ENCODE results near the gene PRSS56.

Gene PRSS56

DNA sequence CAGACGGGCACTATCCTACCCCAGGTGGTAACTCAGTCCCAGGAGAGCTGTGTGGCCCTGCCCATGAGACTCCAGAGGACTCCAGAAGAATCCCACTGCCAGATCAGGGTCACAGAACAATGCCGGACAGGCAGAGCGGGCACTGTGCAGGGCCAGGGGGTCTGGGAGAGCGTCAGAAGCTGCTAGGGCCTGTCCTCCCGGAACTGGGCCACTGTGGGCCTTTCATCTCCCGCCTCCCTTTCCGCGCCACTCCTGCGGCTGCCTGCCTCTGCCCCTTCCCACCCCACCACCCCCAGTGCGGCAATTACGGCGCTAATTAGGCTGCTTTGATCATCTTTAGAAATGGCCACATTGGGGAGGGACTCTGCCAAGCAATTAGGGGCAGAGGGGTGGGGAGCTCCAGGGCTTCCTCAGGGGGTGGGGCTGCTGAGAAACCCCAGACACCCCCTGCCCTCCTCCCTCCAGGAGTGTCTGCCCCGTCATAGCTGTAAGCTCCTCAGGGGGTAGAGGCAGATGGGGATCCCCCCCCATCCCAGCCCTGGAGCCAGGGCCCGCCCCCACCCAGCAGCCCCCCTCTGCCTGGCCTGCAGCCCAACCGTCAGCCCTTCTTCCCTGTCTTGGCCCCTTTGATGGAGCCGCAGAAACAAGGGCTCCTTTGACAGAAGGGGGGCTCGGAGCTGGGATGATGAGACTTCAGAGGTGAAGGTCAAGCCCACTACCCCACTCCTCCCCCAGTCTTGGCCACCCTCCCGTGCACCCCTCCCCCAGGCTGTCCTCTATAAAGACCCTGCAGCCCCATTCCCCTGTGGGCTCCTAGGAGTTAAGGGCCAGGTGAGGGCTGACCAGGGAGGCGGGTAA lies at the start of gene PRSS56:
TSS of gene PRSS56 (plus strand) at position 808 of the 858 bp plus-strand sequence. CDS start 211 bp downstream, outside the sequence.
- DNase-seq = peak; percentile 16

DNA sequence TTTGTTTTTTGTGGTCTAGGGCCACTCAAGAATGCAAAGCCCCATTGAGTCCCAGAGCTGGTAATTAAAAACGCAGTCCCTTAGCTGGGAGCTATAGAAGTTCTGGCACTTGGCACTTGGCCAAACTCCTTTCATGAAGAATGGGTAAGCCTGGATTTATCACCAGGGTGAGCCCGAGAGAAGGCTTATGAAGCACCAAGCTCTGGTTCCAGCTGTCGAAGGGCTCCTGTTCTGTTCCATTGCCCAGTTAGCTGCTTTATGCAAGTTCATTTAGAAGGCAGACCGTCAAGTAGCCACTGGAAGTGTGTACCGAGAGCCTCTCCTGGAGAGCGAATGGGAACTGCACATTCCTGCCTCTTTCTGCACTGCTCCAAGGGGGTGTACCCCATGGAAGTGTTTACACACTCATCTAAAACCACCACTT lies 46.7 kb upstream of the PRSS56 start:
- DNase-seq = peak; percentile 25

DNA sequence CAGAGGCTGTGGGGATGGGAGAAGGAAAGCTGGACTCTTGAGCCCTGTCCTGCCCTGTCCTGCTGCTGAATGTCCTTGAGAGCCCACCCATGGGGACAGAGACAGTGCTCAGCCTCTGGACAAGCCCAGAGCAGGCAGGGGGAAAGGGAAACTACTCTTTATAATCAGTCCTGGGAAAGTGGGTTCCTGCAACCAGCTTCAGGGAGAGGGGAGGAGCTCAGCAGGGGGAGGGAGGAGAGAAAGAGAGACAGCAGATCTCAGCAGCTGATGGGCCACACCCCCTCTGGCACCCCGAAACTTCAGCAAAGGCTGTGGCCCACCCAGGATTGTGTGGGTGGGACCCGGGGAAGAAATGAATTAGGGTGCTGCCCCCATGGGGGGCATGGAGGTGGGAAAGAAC lies 44.1 kb upstream of the PRSS56 start:
- DNase-seq = no peak

DNA sequence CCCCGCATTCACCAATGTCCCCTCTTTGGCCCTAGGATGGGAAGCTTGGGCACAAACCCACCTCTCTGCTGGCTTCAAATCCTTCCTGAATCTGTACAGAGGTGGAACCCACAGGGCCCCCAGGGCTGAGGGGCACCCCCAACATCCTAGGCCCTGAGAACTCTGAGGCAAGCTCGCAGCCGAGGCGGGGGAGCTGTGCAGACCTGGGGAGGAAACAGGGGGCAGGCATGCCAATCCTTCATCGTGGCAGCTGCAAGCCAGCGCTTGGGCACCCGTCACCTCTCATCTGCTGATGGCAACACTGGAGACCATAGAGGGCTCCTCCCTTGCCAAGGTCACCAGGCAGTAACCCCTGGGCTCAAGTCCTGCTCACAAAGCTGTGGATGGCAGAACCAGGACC lies 43.4 kb upstream of the PRSS56 start:
- no peak for DNase-seq

DNA sequence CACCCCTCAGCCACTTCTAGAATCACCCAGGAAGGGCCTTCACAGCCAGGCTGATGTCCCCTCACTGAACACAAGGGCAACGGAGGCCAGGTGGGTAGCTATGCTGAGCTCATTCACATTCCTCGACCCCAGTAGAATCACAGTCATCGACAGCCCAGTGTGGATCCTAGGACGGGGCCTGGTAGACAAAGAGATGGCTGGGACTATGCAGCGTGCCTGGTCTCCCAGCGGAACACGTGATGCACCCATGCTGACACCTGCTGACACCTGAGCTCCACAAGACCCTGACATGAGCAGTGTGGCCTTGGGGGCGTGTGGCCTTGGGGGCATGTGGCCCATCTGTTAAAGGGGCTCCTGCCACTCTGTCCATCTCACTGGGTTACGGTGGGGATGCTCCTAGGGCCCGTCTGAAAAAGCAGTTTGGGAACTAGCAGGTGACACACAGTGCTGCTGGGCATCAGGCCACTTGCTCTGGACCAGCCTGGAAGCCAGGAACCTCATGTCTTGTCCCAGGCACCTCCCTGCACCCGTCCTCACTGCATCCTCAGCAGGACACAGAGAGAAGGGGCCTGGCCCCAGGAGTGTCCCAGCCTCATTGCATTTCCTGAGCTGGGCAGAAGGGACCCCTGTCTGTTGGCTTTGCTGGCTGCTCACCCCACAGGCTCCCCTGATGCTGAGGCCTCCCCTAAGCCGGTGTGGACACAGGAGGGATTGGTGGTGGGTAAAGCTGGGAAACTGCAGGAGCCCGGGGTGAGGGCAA lies 42.3 kb upstream of the PRSS56 start:
- no peak for DNase-seq

DNA sequence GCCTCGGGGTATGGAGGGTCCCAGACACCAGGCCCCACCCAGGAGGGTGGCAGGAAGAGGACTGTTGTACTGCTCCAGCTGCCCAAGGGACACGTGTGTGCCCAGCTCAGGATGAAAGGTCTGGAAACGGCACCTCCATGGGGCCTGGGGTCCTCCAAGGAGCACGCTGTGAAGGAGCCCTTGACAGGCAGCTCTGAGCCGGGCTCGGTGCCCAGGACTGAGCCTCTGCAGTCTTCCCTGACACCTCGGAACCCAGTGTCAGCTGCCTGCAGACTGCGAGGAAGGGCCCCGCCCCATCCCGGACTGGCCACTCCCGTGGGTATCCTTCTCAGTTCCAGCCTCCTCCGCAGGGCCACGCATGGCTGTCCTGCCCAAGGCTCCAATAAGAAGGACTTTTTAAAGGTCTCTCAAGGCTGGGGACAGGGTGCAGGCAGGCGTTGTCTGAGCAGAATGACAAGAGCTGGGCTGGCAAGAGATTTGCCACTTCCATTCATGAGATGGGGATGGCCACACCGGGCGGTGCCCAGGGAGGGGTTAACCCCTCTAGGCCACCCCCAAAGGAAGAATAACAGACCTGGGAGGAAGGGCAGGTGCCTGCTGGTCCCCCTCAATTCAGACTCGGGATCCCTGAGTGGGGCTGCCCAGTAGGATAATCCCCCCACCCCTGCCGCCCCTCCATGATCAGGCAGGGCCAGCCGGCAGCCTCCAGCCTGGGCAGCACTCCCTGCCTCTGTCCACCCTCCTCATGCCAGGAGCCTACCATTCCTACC lies 41.4 kb upstream of the PRSS56 start:
- no peak for DNase-seq

DNA sequence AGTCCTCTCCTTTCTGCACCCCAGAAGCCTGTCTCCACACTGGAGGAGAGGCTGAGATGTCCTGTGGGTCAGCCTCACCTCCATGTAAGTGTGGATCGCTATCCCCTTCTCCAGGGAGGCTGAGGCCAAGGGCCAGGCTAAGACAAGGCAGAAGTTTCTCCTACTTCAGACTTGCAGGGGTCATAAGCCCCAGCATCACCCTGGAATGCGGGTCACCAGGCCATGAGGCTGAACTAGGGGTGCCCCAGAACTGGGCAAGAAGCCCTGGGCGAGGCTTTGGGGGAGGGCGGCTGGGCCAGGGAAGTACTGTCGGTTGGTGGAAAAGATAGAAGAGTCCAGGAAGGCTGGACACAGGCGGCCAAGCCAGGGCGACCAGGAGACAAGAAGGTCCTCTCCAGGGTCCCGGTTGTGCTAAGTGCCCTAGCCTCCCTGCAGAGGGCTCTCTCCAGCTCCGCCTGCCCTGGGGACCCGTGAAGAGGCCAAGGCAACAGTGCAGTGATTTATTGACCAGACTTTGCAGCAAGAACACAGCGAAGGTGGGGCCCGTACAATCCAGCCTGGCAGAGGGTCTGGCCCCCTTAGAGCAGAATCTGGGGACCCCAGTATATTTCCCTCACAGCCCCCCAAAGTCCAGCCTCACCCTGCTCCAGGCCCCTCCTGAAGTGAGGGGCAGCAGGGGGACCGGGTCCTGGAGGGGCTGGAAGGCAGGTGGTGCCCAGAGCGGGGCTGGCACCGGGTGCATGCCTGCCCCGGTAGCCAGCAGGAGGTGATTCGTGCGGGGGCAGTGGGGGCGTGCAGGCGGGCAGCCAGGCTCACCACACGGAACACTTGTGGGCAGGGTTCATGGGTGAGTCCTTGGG lies 40.6 kb upstream of the PRSS56 start:
- no peak for DNase-seq

DNA sequence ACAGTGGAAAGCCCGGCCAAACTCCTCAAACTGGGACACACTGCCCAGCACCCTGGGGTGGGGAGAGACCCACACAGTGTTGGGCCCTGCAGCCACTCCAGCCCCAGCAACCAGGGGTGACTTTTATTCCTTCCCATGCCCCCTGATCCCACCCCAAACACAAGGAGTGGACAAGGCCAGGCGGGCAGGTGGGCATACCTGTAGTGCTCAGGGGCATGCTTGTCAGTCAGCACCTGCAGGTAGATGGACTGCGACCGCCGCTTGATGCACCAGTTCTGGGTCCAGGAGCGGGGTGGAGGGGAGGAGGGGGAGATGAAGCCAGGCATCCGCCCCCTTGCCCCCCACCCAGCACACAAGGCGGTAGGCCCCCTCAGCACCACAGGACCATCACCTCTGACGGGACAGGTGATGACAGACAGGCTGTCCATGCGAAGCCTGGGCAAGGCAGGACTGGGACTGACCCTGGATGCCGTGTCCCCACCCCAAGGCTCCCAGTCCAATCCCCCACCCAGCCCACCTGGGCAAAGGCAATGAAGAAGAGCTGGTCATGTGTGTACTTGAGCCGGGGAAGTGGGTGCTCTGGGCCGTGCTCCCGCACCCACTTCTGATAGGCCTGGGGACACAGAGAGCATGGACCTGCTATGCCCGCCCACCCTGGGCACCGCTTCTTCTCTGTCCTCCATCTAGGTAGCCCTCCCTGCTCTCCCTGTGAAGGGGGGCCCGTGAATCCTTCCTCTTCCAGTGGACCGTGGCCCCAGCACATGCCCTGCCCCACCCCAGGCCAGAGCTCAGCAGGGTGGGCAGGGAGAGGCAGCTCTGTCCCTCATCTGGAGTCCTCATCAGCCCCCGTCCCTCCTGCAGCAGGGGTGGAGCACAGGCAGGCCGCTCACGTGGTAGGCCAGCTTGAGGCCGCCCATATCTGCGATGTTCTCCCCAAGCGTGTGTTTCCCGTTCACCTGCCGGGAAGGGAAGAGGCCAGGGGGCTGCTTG lies 39.7 kb upstream of the PRSS56 start:
- DNase-seq = no peak

DNA sequence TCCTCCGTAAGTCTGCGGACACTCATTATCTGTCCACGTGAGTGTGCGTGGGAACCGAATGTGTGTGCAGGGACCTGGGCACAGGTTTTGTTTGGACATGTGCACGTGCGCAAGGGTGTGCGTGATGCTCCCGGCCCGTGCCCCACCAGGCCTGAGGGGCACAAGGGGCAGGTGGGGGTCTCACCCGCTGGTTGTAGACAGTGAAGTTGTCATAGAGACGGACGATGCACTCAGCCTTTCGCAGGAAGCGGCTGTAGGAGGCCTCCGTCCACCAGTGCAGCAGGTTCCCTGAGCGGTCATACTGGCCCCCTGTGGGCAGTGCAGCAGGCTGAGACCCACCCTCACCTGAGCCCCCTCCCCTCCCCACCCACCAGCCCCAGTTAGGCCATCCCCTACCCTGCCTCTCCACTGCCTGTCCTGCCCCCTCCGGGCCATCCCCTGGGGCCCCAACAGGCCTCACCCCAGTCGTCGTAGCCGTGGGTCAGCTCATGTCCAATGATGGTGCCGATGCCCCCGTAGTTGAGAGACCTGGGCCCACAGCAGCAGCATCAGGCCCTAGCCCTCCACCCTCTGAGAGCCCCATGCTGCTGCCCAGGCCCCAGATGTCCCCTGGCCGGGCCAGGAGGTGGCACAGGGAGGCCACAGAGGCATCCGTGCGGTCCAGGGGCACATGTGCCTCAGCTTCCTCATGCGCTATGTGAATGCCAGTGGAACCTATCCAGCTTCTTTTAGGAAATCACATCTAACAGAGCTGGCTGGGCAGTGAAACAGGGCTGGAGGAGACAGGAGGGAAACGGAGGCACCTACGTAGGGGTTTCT lies 38.7 kb upstream of the PRSS56 start:
- DNase-seq = no peak

DNA sequence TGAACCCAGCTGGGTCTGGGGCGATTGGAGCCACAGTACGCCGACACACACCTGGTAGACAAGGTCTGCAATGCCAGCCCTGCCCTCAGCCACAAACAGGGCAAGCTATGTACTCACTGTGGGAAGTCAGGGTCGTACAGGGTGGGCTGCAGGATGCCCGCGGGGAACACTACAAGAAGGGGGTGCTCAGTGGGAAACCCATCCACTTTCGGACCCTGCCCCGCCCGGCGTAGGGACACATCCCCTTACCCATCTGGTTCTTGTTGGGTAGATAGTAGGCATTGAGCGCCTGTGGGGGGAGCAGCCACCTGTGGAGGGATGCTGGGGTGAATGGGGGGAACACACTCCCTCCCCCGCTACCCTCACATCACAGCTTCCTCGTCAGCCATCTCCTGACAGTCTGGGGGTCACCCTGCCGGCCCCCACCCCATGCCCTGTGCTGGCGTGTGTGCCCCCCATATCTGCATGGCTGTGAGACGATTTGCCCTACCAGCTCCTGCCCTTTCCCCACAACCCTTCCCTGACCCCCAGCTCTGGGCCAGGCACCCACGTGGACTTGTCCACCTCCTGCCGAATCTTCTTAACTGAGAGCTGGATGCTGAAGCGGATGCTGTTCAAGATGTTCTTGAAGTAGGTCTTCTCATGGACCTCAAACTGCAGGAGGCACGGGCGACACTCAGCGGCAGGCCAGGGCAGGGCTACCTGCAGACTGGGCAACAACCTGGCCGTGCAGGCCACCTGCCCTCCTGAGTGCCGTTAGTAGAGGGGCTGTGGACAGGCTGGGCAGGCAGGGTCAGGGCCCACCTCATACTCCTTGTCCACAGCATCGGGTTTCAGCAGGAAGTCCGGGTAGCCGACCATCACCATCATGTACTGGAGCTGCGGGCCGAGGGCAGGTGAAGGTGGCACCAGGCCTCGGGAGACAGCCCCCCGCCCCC lies 37.6 kb upstream of the PRSS56 start:
- no peak for DNase-seq

DNA sequence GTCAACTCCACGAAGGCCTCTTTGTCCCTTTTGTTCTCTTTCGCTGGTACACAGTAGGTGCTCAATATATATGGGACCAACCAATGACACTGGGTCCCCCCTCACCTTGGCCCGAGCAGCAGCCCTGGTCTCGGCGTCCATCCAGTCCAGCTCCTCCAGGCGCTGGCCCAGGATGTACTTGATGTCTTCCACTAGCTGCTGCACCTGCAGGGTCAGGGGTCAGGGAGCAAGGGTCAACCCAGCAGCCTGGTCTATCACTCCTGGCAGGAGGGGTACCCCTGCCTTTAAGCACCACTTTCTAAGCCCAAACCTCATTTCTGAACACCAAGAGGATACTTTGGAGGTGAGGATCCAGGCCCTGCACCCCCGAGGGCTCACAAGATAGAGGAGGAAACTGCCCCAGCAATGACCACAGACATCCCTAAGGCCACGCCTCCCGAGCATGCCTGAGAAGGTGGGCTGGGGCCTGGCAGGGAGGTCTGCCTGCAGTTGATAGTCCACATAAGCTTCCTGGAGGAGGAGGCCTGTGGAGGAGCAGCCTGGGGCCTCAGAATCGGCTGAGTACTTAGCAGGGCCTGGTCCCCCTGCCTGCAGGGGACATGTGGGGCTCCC lies 36.8 kb upstream of the PRSS56 start:
- no peak for DNase-seq

DNA sequence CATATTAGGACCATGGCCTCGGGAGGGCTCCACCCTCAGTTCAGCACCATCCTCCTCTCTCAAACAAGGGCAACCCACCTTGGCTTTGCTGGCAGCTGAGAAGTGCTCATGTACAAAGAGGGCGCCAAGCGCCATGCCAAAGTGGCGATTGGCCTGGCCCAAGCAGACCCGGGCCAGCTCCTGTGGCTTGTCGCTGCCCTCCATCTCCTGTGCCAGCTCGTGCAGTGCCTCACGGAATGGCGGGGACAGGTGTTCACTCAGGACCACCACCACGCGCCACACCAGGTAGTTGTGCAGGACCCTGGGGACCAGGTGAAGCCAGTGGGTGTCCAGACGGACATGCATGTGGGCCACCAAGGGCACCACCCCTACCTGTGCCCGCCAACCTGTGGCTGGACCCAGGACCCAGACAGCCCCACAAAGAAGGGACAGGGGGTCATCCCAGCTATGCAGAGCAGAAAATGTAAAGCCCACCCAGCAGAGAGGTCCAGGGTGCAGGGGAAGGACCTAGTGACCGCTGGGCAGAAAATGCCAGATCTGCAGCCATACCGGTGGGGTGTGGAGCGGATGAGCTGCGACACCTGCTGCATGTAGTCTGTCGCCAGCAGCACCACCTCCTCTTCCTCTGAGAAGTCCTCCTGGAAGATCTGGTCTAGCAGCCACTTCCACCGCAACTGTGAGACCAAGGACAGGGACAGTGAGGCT lies 36.1 kb upstream of the PRSS56 start:
- DNase-seq = no peak

DNA sequence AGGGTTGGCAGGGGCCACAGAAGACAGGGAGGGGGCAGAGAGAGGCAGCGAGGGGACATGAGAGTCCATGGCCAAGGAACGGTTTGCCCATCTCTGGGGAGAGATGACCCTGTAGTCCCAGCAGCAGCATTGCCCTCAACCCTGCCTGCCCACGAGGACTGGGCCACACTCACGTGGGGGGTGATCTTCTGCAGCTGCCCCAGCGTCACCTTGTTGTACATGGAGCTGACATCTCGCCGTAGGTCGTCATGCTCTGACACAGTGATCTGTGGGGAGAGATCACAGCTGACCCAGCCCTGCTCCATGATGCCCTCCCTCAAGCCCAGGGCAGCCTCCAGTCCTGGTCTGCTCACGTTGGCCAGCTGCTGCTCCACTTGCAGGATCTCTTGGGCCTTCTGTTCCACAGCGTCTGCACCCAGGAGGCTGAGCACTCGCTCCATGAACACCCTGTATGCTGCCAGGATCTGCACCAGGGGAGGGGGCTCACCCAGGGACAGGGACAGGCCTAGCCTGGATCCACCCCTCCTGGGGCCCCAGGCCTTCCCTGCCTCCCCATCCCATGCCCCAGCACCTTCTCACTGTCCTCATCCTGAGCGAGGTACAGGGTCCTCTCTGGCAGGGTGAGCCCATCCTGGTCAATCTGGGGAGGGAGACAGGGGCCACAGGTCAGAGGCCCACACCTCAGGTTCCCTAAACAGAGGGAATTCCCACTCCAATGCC lies 35.4 kb upstream of the PRSS56 start:
- DNase-seq = no peak

DNA sequence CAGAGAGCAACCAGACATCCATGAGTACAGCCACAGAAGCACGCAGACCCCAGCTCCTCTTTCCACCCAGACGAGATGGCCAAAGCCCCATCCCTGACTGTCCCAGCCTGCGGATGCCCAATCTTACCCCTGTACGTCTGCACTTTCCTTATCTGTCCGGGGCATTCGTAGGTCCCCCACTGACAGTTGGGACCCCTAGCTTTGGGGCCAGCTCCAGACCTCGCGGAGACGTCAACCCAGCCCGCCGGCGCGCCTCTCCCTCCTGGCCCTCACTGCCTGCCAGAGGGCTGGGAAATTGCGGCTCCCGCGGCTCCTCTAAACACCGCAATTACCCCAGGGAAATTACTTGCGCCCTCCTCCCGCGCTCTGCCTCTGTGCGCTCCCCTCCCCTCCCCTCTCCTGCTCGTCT lies 34.8 kb upstream of the PRSS56 start:
- DNase-seq = peak; percentile 25

DNA sequence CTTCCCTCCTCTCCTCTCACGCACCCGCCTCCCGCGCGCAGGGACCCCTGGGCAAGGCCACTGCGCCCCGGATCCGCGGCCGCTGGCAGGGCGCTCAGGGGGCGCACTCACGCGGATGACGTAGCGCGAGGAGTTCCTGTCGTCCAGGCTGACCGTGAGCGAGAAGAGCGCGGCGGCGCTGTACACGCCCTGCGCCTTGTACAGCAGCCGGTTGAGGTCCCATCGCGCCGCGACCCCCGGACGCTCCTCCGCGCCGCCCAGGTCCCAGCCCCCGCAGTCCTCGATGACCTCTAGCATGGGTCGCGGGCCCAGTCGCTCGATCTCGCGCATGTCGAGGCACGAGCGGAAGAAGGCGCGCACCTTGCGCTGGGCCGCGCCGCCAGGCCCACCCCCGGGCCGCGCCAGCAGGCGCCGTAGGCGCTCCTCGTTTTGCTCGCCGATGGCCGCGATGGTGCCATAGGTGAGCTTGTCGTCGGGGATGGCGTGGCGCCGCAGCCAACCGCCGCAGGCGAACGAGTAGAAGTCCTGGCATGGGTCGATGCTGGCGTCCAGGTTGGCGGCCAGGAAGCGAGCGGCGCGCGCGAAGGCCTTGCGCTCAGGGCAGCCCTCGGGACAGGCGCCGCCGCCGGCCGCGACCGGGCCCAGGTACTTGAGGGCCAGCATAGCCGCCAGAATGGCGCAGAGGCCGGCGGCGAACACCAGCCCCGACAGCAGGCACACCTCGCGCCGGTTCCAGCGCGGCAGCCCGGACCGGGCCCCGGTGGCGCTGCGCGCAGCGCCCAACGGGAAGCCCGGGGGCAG lies 34.2 kb upstream of the PRSS56 start:
- DNase-seq = no peak
